Posterior vena cava (tissue), 2 donors: ENCODE results near the gene DRD5. TPM values are rescaled to one million over a fixed set of nuclear protein-coding genes. Genes with fewer than 3 reads are reported as not detected.

ENCODE experiments used
- DNase-seq: peaks from one replicate; pipeline ENCODE4 v3.0.0-alpha.2; 2020; ENCODE audit warnings: low spot score
- intact Hi-C, 2 donors: fragments of 100-400 bp; cut with DNase I; formaldehyde crosslinking; loops; one replicate each; pipeline versions ENCODE4 v1.14.1 to v1.14.2; 2022 to 2023
- total RNA-seq, 2 donors: library from RNA; stranded (reverse); fragmentation: NEBNext Ultra II Directional; extraction: Animal tissue kit (Norgen Biotek cat#: 25700); gene quantifications; one replicate each; pipeline ENCODE4 v1.2.1, GENCODE V29; 2021
- donor health status: DM: yes; HTN: yes; CAD: no.
- donor health status: DM: yes; HTN: yes; CAD: no.

The DRD5 gene
- total RNA-seq, 2 donors from 2014 or later = not detected

- DNase-seq = no peak
- intact Hi-C loops = no loop called here
Observed at GRCh38 chr4:9811806-9812205, 30.4 kb downstream of the DRD5 start.

GRCh38 chr4:9812501-9813340, 31.3 kb downstream of the DRD5 start:
- intact Hi-C loops = no loop called here
- DNase-seq = no peak

GRCh38 chr4:9816285-9816684, 34.9 kb downstream of the DRD5 start:
- intact Hi-C loops = no loop called here
- no peak for DNase-seq

- intact Hi-C loops = no loop called here
- no peak for DNase-seq
Observed at GRCh38 chr4:9820343-9820742, 38.9 kb downstream of the DRD5 start.

- DNase-seq = no peak
- intact Hi-C loops = no loop called here
Observed at GRCh38 chr4:9825049-9825448, 43.6 kb downstream of the DRD5 start.

GRCh38 chr4:9826551-9826950, 45.1 kb downstream of the DRD5 start:
- no peak for DNase-seq
- intact Hi-C loops = no loop called here

GRCh38 chr4:9832640-9833039, 51.2 kb downstream of the DRD5 start:
- intact Hi-C loops = no loop called here
- DNase-seq = no peak

GRCh38 chr4:9833421-9833820, 52.0 kb downstream of the DRD5 start:
- no peak for DNase-seq
- intact Hi-C loops = no loop called here

Other genes with a start within 250 kb of the DRD5 start
- 10 to 100 TPM in 1 of 2 donors, 1 to 10 TPM in 1; 8.4 to 10.3 TPM for gene SLC2A9, start 239.9 kb downstream of the DRD5 start, total RNA-seq